Measurements from ENCODE around the gene ALG1L2. TPM values are rescaled to one million over a fixed set of nuclear protein-coding genes. Genes with fewer than 3 reads are reported as not detected.
"Not testable (repeated sequence)": the region's sequence is repeated elsewhere in the genome, so short reads cannot be mapped to it uniquely, and the experiment has no call there.

The ALG1L2 gene
- total and polyA plus RNA-seq, 2 of the 4 experiments (the other 2 are of a cell fraction) = not detected

- ATAC-seq (ENCODE audit: low read depth); H2AK9ac ChIP-seq (replicated peaks; ENCODE audit: low read depth, low read length, poor library complexity); H3K9me1 ChIP-seq (ENCODE audit: insufficient read depth, low read length); H3K4me2 ChIP-seq (ENCODE audit: low read depth, low read length); H3K4ac ChIP-seq (ENCODE audit: low read depth, low read length); H3K23ac ChIP-seq (ENCODE audit: low read depth, low read length); H3K56ac ChIP-seq (ENCODE audit: extremely low read depth, insufficient read depth, low read length); H4K20me1 ChIP-seq (ENCODE audit: insufficient read depth, low read length); H3K18ac ChIP-seq (ENCODE audit: low read depth, low read length); H3K79me1 ChIP-seq (ENCODE audit: low read depth in 1 of 2, low read length in 2 of 2); H2BK5ac ChIP-seq (ENCODE audit: low read depth, low read length, poor library complexity, severe bottlenecking); H4K5ac ChIP-seq (ENCODE audit: low read depth, low read length); CTCF ChIA-PET; dilution Hi-C loops (cut with HindIII; ENCODE audit: low sequenced_read_pairs, unreplicated experiment); H3K9ac ChIP-seq (ENCODE audit: low read depth, low read length); H3K36me3 ChIP-seq (ENCODE audit: control insufficient read depth, insufficient read depth, low read length); H2BK20ac ChIP-seq (ENCODE audit: low read depth, low read length); H3K4me3 ChIP-seq (ENCODE audit: insufficient read depth, low read depth, low read length); POLR2A ChIA-PET (ENCODE audit: unreplicated experiment); H3K14ac ChIP-seq (replicated peaks; ENCODE audit: low read depth, low read length); H2AFZ ChIP-seq (replicated peaks; ENCODE audit: low read length, poor library complexity); H3K9me3 ChIP-seq (ENCODE audit: control insufficient read depth, insufficient read depth, low read length); H2AK5ac ChIP-seq (ENCODE audit: low read depth, low read length); DNase-seq; H3K4me1 ChIP-seq (ENCODE audit: control insufficient read depth, insufficient read depth, low read length); H3K27me3 ChIP-seq (ENCODE audit: control insufficient read depth, insufficient read depth, low read length); H2BK120ac ChIP-seq (ENCODE audit: low read depth, low read length); H3K27ac ChIP-seq (ENCODE audit: insufficient read depth, low read length); BruUV-seq (replicated peaks); H4K91ac ChIP-seq (ENCODE audit: insufficient read depth, low read depth, low read length); H2BK15ac ChIP-seq (ENCODE audit: low read depth, low read length); H4K8ac ChIP-seq (ENCODE audit: low read depth in 2 of 2, low read length in 2 of 2); intact Hi-C loops (cut with micrococcal nuclease): not testable (repeated sequence)
- in situ Hi-C loops (cut with MboI; ENCODE audit: low sequenced_read_pairs) = loop anchor here (25.0 kb wide), 1 partner anchor 446 kb away; no protein-coding TSS in a partner anchor
- WGBS, 2 experiments (ENCODE audit: extremely low coverage in 2 of 2, insufficient read length in 1 of 2) = 86% methylated on average over 1 of the region's 7 CpGs; no CpG with 5 or more reads in 1 of the 2 experiments
These were observed 1.9 kb downstream of the ALG1L2 start for GRCh38 chr3:130083363-130084090.
